ENCODE measurements around the gene ID4.

ID4 gene

DNA sequence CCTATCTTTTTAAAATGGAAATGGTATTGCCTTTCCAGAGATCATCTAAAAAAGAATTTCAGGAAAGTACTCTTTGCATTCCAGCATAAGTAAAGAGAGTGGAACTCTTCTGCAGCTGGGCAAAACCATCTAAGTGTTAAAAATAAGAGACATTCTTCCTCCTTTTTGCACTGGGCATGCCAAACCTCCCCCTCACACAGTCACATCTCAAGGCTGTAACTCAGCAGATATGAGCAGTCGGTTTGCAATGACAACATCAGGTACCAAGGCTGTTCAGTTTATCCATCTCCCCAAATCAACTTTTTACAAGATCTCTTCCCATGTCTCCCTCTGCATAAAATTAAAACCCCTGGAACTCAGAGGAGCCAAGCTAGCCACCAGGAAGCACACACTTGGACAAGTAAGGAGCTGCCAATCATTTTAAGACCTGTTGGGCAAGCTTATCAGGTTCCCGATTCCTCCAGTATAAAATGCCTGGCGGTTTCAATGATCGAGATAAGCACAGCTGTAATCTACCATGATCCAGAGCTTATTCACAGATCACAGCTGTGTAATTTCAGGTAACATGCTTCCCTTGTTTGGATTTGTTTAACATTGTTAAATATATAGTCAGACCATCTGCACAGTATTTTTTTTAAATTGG is 23.2 kb downstream of the ID4 start:
- no peak for DNase-seq (ENCODE audit: low read depth)

DNA sequence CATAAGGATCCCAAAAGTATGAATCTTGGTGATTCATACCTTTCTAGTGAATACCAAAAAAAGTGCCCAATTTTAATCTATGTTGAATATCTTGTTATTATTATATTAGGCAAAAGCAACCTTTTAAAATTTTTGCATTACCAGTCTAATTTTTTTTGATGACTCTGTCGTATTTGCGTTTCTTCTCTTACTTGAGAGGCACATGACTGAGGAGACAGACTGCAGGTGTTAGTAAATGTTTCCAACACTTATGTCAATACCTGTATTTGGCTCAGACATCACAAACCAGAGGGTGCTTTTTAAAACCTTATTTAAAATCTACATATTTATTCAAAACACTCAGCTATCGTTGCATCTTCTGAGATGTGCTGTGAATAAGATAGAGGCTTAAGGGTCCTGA is 27.1 kb downstream of the ID4 start:
- no peak for DNase-seq (ENCODE audit: low read depth)

DNA sequence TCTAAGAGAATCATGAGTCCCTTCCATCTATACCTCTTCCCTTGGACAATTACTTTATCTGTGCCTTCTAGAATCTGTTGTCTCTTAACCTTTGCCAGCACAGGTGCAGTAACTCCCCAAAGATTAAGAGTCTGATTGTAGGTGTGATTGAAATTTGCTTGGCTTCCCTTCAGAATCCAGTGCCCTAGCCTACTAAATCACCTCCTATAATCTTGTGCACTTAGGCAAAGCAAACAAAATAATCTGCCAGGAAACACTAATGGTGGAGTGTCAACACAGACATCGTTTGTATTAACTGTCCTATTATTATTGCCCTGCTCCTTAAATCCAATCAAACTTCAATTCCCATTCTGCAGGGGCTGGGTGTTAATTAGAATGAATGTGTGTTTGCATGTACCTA is 28.0 kb downstream of the ID4 start:
- DNase-seq (ENCODE audit: low read depth): no peak

DNA sequence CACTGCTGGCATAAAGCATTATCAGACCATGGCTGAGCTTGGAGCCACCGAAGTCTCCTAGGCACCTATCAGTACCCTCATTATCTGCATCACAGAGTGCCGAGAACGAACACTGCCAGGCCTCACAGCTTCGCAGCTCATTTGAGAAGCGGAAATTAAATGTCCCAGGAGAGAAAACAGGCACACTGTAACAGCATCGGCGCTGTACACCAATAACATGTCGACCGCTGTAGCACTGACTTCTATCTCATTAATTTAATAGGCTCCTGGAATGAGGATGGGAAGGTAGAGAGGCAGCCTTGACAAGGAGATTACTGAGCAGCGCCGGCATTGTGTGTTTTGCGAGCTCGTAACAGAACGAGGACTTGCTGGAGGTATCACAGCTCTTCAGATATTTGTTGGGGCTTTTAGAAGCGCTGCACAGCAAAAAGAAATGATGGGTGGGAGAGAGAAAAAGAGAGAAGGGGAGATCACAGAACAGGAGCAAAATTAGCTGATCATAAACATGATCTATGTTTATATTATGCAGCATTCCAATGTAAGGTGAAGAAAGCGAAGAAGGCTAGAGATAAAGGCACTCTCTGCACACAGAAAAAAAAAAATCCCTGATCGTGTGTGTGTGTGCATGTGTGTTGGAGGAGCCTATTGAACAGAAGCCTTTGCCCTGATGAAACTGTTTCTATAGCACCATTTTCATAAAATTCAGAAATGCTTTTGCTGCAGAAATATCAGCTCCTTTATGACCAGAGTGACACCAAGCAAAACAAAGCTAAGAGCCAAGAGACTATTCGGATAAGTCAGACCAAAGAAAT is 29.2 kb downstream of the ID4 start:
- DNase-seq (ENCODE audit: low read depth): no peak

DNA sequence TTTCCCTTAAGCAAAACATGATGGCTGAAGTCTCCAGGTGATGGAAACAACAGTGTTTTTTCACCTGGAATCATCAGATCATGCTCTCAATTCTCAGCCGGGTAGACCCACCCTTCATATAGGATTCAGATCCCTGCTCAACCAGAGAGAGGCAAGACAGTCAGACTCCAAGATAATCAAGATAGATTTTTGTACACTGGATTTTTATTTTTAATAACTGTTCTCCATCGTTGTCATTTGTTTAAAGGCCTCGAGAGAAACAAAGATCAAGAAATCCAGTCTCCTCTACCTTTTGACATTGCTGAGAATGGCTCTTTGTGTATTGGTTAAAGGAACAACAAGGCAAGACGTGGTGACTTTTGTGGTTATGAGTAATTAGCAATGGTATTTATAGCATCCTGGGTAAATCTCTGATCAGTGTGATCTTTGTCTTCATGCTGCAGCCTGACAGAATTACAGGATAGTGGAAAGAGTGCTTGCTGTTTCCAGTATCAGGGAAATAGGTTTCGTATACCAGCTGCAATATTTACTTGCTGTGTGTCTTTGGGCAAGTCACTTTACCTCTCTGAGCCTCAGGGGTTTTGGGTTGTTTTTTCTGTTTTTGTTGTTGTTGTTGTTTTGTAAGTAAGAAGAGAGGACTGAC is 29.9 kb downstream of the ID4 start:
- no peak for DNase-seq (ENCODE audit: low read depth)

DNA sequence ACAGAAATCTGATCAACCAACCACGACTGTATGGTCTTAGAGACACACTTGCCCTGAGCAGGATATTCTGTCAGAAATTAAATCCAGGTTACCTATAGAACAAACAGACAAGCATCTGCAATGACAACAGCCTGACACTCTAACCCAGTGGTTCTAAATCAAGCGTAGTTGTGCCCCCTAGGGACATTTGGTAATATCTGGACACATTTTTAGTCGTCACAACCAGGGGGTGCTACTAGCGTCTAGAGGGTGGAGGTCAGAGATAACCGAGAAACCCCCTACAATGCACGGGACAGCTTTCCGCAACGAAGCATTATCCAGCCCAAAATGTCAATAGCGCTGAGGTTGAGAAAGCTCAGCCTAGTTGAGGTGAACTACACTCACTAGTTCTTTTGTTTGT is 32.3 kb downstream of the ID4 start:
- DNase-seq (ENCODE audit: low read depth): no peak

DNA sequence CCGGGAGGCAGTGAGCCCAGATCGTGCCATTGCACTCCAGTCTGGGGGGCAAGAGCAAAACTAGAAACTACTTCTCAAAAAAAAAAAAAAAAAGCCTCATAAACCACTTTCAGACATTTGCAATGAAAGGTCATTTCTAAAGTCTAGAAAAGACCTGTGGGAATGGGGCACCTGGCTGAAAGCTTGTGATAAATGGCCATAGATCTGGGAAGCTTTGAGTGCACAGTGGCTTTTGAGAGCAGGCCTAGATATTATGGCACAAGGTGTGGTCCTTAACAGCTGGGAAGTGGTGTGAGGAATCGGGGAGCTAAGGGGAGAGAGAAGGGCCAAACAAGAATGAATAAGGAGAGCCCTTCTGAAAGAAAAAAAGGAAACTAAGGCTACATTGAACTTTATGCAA is 33.2 kb downstream of the ID4 start:
- no peak for DNase-seq (ENCODE audit: low read depth)

DNA sequence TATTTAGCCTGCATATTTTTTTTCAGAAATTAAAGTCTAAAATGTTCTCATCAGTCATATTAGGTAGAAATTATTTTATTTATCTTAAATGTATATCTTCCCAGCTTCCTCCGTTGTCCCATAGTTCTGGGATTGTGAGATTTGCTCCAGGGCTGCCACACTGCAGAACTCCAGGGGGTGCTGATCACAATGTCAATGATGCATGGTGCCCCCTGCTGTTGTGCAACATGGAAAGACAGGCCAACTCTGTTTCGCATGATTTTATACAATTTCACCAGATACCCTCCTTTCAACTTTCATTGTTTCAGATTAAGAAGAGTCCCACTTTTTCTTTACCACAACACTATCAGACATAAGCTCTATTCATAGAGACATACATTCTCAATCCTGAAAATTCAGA is 35.9 kb downstream of the ID4 start:
- DNase-seq (ENCODE audit: low read depth): no peak

DNA sequence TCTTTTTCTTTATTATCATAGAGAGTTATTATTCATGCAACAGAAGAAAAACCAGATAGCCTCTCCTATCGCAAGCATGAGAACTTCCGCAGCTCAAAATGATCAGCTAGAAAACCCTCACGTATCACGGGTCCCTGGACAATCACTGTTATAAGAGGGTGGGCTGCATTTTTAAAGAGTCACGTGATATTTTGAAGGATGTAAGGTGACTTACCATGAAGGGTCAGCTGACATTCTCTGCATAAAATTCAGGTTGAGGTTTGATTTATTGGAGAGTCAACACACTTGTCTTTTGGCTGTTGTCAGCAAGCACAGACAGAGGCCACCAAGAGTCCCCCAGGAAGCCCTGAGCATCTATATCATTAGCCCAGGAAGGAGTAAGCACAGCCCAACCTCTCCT is 39.5 kb downstream of the ID4 start:
- DNase-seq (ENCODE audit: low read depth): no peak

DNA sequence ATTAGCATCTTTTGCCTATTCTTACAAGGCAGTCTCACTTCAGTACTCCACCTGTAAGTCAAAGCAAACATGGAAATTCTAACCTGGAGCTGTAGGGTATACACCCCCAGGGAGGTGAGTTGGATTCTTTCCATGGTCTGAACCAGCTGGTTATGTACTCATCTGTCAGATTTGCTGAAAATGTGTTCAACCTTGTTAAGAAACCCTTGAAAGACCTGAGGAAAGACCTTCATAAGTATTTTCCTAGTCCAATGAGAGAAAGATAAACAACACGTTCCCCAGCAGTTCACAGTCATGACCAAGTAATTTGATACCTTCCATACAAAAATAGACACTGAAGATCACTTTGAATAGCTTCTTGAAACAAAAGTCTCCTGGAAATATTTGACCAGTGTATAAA is 42.5 kb downstream of the ID4 start:
- DNase-seq (ENCODE audit: low read depth): no peak

DNA sequence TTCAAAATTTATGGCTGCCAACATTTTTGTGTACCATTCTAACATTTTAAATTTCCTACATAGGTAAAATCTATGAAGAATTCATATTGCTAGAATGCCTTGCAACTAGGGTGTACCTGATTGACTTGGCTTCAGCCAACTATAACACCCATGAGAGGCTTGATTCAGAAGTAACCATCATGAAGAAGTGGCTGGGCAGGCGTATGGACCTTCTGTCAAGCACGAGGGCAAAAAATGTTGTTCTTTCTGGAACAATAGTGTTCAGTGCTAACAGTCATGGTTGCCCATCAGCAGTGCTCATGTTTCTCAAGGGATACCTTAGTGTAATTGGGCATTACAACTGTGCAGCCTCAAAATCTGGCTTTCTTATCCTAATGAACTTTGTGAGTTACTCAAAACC is 42.9 kb downstream of the ID4 start:
- DNase-seq (ENCODE audit: low read depth): no peak

DNA sequence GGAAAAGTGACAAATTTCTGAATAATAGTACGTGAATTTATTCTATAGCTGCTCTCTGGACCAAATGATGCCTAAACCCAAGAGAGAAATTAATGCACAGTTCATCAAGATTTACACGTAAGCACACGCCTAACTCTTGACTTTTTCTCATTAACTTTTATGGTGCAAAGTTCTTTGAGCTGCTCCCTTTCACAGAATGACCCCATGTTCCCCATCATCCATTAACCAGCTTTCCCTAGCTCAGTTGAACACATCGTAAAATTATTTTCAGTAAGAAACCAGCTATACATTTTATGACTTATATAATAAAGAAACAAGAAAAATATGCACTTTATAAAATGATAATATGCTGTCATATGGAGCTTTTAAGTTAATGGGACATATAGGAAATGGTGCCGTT is 54.3 kb downstream of the ID4 start:
- DNase-seq (ENCODE audit: low read depth): no peak

All from stimulated activated CD8-positive, alpha-beta memory T cell treated with anti-CD3 and anti-CD28 coated beads, Interleukin-15, amount 100 ng/mL, for 1 hour (primary cell).